Retinal pigment epithelial cell (primary cell): Measurements from ENCODE around the gene MTCL1.

Experiments
- DNase-seq: peaks from one replicate; pipeline ENCODE4 v3.0.0-alpha.2; 2010; ENCODE audit warnings: low read depth
- H3K4me3 ChIP-seq: 2 replicates; pipeline ENCODE4 v1.5.1; 2011; ENCODE audit warnings: mild to moderate bottlenecking, low read length, control low read depth, moderate library complexity
- TF ChIP-seq, protein P1 (sequence below): conservative IDR thresholded peaks from 2 replicates; pipeline ENCODE4 v1.5.1; 2011; ENCODE audit warnings: low read depth, low read length, control low read depth, inconsistent platforms

MTCL1 gene

GRCh38 chr18:8777846-8778245, 72.5 kb downstream of the MTCL1 start:
- DNase-seq, result no peak
- TF ChIP-seq, protein P1, sequence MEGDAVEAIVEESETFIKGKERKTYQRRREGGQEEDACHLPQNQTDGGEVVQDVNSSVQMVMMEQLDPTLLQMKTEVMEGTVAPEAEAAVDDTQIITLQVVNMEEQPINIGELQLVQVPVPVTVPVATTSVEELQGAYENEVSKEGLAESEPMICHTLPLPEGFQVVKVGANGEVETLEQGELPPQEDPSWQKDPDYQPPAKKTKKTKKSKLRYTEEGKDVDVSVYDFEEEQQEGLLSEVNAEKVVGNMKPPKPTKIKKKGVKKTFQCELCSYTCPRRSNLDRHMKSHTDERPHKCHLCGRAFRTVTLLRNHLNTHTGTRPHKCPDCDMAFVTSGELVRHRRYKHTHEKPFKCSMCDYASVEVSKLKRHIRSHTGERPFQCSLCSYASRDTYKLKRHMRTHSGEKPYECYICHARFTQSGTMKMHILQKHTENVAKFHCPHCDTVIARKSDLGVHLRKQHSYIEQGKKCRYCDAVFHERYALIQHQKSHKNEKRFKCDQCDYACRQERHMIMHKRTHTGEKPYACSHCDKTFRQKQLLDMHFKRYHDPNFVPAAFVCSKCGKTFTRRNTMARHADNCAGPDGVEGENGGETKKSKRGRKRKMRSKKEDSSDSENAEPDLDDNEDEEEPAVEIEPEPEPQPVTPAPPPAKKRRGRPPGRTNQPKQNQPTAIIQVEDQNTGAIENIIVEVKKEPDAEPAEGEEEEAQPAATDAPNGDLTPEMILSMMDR, result no peak
- H3K4me3 ChIP-seq, result no peak overlapping the region

DNA sequence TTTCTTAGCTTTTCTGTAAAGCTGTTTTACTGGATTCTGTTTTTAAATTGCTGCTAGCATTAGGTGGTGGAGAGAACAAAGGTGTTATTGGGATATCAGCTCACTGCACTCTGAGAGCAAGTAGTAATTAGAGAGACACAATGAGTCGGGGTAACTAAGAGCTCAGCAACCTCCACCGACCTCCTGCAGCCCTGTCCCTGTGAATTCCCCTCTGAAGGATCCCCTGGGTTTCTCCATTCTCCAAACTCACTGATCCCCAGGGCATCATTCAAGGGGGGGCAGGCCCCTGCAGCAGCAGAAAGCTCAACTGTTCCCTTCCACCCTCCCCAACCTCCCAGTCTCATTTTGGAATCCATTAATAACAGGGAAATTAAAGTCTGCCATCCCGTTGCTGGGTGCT, 73.0 kb downstream of the MTCL1 start:
- H3K4me3 ChIP-seq, result no peak overlapping the region
- TF ChIP-seq, protein P1, result no peak
- DNase-seq, result no peak

DNA sequence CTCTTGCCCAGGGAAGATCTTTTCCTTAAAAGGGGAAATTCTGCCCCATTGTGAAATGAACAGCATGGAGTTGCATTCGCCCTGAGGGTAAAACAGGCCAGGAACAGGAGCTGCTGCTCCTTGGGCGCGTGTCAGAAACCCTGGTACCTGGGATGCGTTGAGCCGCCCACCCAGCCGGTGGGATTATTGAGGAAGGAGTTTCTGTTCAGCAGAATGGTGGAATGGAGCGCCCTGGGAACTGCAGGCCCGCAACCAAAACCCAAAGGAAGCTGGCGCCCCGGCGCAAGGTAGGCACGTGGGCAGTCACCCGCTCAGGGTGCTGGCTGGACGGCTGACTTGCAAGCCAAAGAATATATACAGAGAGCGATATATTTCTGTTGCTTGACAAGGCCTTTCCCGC, 73.5 kb downstream of the MTCL1 start:
- no peak for DNase-seq
- H3K4me3 ChIP-seq, result no peak overlapping the region
- TF ChIP-seq, protein P1, result no peak

- H3K4me3 ChIP-seq, result no peak overlapping the region
- TF ChIP-seq, protein P1, result no peak
- no peak for DNase-seq
Observed at GRCh38 chr18:8779251-8779650, 73.9 kb downstream of the MTCL1 start.

DNA sequence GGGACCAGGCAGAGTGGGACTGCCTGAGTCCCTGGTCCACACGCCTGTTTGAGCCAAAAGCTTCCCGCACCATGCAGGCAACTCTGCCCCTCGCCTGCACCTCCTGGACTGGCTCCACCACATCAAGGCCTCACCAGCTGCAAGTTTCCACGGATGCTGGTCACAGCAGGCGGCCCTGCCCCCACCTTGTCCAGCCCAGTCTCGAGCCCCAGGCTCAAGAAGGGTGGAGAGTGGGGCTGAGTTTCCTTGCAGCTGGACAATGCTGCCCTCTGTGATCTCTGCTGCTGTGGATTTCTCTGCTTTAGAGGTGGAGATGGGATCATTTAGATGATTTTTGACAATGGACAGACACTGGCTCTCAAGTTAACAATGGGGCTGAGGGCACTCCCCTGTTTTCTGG, 74.9 kb downstream of the MTCL1 start:
- no peak for DNase-seq
- TF ChIP-seq, protein P1, result no peak
- H3K4me3 ChIP-seq, result no peak overlapping the region

GRCh38 chr18:8781671-8782070, 76.3 kb downstream of the MTCL1 start:
- TF ChIP-seq, protein P1, result no peak
- H3K4me3 ChIP-seq, result no peak overlapping the region
- DNase-seq, result no peak

GRCh38 chr18:8783335-8783993, 78.1 kb downstream of the MTCL1 start:
- TF ChIP-seq, protein P1, result no peak
- DNase-seq, result no peak
- H3K4me3 ChIP-seq, result no peak overlapping the region
